Measurements from ENCODE around the gene TSC22D1.

The TSC22D1 gene

DNA sequence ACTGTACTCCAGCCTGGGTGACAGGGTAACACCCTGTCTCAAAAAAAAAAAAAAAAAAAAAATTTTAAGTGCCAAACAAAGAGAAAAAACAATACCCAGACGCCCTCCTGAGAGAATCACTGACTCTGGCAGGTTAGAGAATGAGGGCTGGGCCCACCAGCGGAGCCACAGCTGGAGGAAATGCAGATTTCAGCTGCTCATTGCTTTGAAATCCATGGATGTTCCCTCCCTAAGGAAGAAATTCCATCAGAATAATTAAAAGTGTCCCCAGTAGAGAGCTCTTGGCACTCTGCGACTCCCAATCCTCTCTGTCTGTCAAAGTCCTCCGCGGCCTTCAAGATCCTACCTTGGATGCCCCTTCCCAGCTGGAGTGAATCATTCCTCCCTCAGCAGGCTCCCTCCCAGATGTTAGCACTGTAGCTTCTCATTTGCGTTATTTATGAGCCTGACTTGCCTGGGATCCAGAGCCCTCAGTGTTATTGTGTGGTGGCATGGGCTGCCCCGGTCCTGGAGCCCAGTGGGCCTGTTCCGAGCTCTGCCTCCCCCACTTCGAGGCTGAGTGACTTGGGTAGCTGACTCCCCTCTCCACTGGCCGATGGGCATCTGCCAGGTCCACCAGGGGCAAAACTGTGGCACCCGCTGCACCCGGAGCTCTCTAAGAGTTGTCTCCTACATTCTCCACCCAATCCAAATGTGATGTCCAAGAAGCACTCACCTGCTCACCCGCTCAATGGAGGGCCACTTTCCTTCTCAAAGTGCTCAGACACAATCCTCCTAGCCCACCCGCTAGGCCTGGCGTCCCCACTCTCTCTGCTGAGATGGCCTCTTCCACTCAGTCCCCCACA, 155.5 kb downstream of the TSC22D1 start:
- TF ChIP-seq, protein P1, sequence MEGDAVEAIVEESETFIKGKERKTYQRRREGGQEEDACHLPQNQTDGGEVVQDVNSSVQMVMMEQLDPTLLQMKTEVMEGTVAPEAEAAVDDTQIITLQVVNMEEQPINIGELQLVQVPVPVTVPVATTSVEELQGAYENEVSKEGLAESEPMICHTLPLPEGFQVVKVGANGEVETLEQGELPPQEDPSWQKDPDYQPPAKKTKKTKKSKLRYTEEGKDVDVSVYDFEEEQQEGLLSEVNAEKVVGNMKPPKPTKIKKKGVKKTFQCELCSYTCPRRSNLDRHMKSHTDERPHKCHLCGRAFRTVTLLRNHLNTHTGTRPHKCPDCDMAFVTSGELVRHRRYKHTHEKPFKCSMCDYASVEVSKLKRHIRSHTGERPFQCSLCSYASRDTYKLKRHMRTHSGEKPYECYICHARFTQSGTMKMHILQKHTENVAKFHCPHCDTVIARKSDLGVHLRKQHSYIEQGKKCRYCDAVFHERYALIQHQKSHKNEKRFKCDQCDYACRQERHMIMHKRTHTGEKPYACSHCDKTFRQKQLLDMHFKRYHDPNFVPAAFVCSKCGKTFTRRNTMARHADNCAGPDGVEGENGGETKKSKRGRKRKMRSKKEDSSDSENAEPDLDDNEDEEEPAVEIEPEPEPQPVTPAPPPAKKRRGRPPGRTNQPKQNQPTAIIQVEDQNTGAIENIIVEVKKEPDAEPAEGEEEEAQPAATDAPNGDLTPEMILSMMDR (IDR thresholded peaks at IDR 0.05), result no peak

DNA sequence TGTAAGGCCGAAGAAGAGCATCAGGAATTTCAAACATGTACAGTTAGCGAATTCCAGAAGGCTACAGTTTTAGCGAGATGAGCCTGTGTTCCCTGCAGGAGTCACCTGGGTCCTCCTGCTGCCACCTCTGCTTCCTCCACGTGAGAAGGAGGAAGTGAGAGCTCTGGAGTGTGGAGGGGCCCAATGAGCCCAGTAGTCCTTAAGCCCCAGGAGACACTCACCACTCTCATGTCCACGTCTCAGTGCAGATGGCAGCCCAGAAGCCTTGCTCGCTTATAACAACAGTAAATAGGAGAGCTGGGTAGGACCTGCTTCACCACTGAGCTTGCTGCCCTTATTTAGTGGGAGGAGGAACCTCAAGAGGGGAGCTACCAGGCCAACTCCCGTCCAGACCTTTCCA, 158.3 kb downstream of the TSC22D1 start:
- TF ChIP-seq, protein P1 (IDR thresholded peaks at IDR 0.05), result no peak

DNA sequence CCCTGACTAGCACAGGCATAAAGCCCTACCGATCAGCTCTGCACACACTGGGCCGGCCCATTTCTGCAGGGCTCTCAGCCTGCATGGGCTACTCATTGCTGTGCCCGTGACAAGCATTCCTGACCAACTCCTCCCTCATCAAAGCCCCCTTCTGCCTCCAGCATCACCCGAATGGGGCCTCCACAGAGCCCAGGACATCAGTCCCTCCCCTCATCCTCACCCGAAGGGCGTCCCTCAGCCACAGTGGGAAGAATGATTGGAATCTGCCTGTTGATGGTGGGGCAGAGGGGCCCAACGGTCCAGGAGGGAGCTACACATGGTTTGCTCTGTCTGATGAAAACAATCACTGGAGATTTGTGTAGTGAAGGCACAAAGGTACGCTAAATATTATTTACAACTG, 158.7 kb downstream of the TSC22D1 start:
- TF ChIP-seq, protein P1 (IDR thresholded peaks at IDR 0.05), result no peak

DNA sequence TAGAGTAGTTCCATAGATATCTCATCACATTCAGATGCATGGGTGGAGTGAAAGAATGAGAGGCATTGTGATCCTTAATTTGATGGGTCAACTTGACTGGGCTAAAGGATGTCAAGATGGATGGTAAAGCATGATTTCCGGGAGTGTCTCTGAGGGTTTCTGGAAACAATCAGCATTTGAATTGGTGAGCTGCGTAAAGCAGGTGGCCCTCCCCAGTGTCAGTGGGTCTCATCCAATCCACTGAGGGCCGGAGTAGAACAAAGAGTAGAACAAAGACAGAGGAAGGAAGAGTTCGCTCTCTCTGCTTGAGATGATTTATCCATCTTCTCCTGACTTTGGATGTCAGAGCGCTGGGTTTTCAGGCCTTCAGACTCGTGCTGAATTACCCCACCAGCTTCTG, 159.4 kb downstream of the TSC22D1 start:
- TF ChIP-seq, protein P1 (IDR thresholded peaks at IDR 0.05), result no peak

DNA sequence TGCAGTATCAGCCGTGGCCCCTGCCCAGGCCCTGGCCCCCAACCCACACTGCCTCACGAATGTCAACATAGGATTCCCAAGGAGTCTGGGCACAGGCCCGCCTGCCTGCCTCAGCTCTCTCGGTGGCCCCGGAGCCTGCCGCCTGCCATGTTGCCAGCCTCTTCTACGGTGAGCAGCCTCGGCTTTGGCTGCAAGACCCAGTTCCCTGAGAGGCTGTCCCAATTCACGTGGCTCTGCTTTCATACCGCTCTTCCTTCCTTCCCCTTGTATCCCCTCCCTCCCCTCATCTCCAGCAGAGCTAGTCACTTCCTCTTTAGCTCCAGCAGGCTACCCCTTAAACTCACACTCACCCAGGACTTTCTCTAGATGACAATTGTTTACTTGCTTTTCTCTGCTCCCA, 159.8 kb downstream of the TSC22D1 start:
- TF ChIP-seq, protein P1 (IDR thresholded peaks at IDR 0.05), result no peak

DNA sequence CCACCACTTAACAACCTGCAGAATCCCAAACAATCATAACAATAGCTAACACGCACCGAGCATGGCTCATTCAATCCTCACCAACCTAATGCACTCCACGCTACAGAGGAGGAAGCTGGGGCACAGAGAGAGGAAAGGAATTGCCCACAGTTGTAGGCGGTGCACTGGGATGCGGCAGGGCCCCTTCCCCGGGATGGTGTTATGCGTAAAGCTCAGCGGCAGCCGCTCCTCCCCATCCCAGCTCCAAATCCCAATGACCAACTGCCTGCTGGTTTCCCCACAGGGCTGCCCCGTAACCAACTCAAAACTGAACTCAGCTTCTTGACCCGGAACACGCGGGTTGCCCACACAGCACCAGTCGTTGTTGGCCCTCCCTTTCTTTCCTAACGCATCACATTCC, 160.3 kb downstream of the TSC22D1 start:
- TF ChIP-seq, protein P1 (IDR thresholded peaks at IDR 0.05), result no peak

DNA sequence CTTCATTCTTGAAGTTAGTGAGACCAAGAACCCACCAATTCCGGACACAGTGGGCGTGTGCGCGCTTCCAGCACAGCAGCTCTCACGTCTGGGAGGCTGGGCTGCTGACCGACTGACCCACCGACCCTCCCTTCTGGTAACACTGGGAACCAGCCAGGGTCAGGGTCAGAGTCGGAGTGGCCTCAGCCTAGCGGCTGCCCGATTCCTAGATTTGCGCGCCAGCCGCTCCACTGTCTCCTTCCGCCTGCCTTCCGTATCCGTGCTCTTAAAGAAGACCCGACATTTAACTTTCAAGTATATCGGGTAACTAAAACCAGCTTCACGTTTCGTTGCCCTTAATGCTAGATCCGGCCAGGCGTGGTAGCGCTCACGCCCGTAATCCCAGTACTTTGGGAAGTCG, 161.4 kb downstream of the TSC22D1 start:
- TF ChIP-seq, protein P1 (IDR thresholded peaks at IDR 0.05), result no peak
